Measurements from ENCODE around the gene KCNMA1. TPM values are rescaled to one million over a fixed set of nuclear protein-coding genes. Genes with fewer than 3 reads are reported as not detected.

Gene KCNMA1
- total RNA-seq, 2 donors from 2014 or later, result 23.2 to 44.5 TPM

GRCh38 chr10:77253556-77254064 is 384.0 kb downstream of the KCNMA1 start:
- H3K9me3 ChIP-seq, result no peaks in the 10 kb centered on the region
- H3K27me3 ChIP-seq, result no peaks in the 10 kb centered on the region
- H3K4me1 ChIP-seq, result no peaks in the 10 kb centered on the region
- no peak overlapping the region for H3K4me3 ChIP-seq
- DNase-seq, result no peak
- H3K9ac ChIP-seq (ENCODE audit: low read depth in 2 of 2, low read length in 2 of 2), result no peak overlapping the region
- TF ChIP-seq CTCF (IDR thresholded peaks at IDR 0.05), result no peak
- H3K36me3 ChIP-seq, result no peaks in the 10 kb centered on the region
- no peak overlapping the region for H3K27ac ChIP-seq
- intact Hi-C loops (cut with DNase I), result no loop called here

GRCh38 chr10:77253147-77253545 is 384.5 kb downstream of the KCNMA1 start:
- no peak overlapping the region for H3K4me3 ChIP-seq
- H3K36me3 ChIP-seq, result no peaks in the 10 kb centered on the region
- H3K9me3 ChIP-seq, result no peaks in the 10 kb centered on the region
- intact Hi-C loops (cut with DNase I), result no loop called here
- H3K27ac ChIP-seq, result no peak overlapping the region
- H3K9ac ChIP-seq (ENCODE audit: low read depth in 2 of 2, low read length in 2 of 2), result no peak overlapping the region
- TF ChIP-seq CTCF (IDR thresholded peaks at IDR 0.05), result no peak
- no peak for DNase-seq
- H3K27me3 ChIP-seq, result no peaks in the 10 kb centered on the region
- H3K4me1 ChIP-seq, result no peaks in the 10 kb centered on the region

- Histone ChIP-seq H3K4me3 (no peak overlapping the region), H3K9me3 (no peaks in the 10 kb centered on the region), H3K27me3 (no peaks in the 10 kb centered on the region), H3K27ac (no peak overlapping the region), H3K36me3 (no peaks in the 10 kb centered on the region), H3K4me1 (no peaks in the 10 kb centered on the region), H3K9ac (ENCODE audit: low read depth in 2 of 2, low read length in 2 of 2) (no peak overlapping the region)
- intact Hi-C loops (cut with DNase I), result no loop called here
- DNase-seq, result no peak
- no peak for TF ChIP-seq CTCF (IDR thresholded peaks at IDR 0.05)
Observed at GRCh38 chr10:77252380-77253146, 385.0 kb downstream of the KCNMA1 start.

- intact Hi-C loops (cut with DNase I), result no loop called here
- no peak for DNase-seq
Observed at GRCh38 chr10:77251297-77252013, 386.2 kb downstream of the KCNMA1 start.

More at GRCh38 chr10:77251297-77252013, 386.2 kb downstream of the KCNMA1 start:
- H3K9ac ChIP-seq (ENCODE audit: low read depth in 2 of 2, low read length in 2 of 2), result no peak overlapping the region
- no peak overlapping the region for H3K27ac ChIP-seq
- no peaks in the 10 kb centered on the region for H3K4me1 ChIP-seq
- H3K4me3 ChIP-seq, result no peak overlapping the region
- no peaks in the 10 kb centered on the region for H3K27me3 ChIP-seq
- no peaks in the 10 kb centered on the region for H3K9me3 ChIP-seq
- TF ChIP-seq CTCF (IDR thresholded peaks at IDR 0.05), result peak; percentile 19
- no peaks in the 10 kb centered on the region for H3K36me3 ChIP-seq
